Activated naive CD8-positive, alpha-beta T cell treated with anti-CD3 and anti-CD28 coated beads, Interleukin-2, amount 50 U/mL, for 24 hours (primary cell): ENCODE data around the gene GSE1.

Experiments
- ATAC-seq: fragments of 150-1000 bp; cut with Tn5 transposase; one replicate; pipeline ENCODE4 v1.10.0; 2021
- DNase-seq: peaks from one replicate; pipeline ENCODE4 v3.0.0; 2021
- H3K27ac Mint-ChIP-seq: one replicate; pipeline ENCODE4 v1.8.0; 2021; ENCODE audit warnings: mild to moderate bottlenecking, mixed read lengths
- H3K27me3 Mint-ChIP-seq: one replicate; pipeline ENCODE4 v1.8.0; 2021; ENCODE audit warnings: mixed read lengths
- H3K36me3 Mint-ChIP-seq: one replicate; pipeline ENCODE4 v1.8.0; 2021; ENCODE audit warnings: low read depth, mixed read lengths
- H3K4me1 Mint-ChIP-seq: one replicate; pipeline ENCODE4 v1.8.0; 2021; ENCODE audit warnings: mixed read lengths
- H3K4me3 Mint-ChIP-seq: one replicate; pipeline ENCODE4 v1.8.0; 2021; ENCODE audit warnings: mild to moderate bottlenecking, moderate library complexity, mixed read lengths
- H3K9me3 Mint-ChIP-seq: one replicate; pipeline ENCODE4 v1.8.0; 2021; ENCODE audit warnings: mixed read lengths

GSE1 gene

DNA sequence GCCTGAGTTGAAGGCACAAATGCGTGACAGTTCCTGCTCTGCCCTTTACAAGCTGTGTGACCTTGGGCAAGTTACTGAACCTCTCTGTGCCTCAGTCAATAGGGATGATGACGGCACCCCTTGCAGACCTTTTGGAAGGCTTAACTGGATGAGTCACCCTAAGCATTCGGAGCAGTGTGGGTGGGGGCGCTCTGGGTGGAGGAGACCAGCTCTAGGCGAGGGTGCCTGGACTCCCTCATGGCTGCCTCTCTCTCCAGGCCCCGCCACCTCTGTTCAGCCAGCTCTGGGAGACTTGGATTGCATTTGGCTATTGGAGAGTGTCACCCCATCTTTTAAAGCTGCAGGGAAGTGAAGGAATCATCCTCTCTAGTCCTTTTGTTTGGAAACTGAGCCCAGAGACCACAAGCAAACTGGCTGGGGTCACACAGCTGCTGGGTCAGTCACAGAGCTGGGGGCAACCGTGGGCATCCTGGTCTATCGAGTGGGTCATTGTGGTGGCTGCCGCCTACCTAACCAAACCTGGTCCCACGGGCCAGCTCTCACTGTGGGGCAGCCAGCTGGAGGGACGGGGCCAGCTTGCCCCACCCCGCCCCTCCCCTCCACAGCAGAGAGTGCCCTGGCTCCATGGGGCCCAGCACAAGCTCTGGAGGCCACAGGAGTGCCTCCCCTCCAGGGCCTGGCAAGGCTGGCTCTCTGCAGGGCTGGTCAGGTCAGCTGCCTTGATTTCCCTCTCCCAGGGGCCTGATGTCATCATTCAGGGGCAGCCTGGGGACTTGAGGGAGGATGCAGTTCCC is 20.2 kb upstream of the GSE1 start:
- Mint-ChIP-seq H3K4me3 (no peak overlapping the region), H3K9me3 (no peaks in the 10 kb centered on the region)
- peak; percentile 74 for ATAC-seq

DNA sequence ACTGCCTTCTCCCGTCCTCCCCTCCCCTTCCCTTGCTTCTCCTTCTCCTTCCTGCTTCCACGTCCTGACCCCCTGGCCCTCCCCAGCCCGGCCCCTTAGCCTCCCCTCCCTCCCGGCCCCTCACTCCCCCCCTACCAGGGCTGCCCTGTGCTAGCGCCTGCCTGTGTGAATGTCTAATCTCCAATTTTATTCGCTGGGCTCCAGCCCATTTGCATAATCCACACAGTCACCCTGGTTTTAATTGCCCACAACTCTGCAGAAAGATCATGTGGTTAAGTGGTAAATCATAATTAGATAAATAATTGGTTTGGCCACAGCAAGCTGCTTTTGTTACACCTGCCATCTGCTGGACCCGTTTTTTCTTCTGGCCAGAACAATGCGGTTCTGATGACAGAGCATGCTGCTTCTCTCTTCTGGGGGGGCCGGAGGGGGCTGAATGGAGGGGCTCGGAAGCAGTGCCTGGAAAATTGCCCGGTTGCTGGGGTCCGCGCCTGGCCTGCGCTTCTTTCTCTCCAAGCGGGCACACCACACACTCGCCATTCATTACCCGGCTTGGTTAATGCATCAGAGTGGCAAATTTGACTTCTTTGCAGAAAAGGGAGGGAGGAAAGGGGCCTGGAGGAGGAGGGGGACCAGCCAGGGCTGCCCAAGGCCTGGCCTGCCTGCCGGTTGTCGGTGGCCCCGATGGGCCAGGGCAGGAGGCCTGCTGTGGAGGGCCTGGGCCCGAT is 19.5 kb upstream of the GSE1 start:
- Mint-ChIP-seq H3K27me3 (no peaks in the 10 kb centered on the region), H3K9me3 (no peaks in the 10 kb centered on the region), H3K4me1 (peaks cover 15% of the 10 kb centered on the region), H3K36me3 (peaks cover 2% of the 10 kb centered on the region), H3K27ac (no peak overlapping the region), H3K4me3 (no peak overlapping the region)
- no peak for ATAC-seq
- DNase-seq = no peak

More for the DNA sequence above, 20.2 kb upstream of the GSE1 start:
- no peak for DNase-seq
- Mint-ChIP-seq H3K4me1 (peaks cover 15% of the 10 kb centered on the region), H3K27ac (no peak overlapping the region), H3K27me3 (no peaks in the 10 kb centered on the region), H3K36me3 (peaks cover 2% of the 10 kb centered on the region)

DNA sequence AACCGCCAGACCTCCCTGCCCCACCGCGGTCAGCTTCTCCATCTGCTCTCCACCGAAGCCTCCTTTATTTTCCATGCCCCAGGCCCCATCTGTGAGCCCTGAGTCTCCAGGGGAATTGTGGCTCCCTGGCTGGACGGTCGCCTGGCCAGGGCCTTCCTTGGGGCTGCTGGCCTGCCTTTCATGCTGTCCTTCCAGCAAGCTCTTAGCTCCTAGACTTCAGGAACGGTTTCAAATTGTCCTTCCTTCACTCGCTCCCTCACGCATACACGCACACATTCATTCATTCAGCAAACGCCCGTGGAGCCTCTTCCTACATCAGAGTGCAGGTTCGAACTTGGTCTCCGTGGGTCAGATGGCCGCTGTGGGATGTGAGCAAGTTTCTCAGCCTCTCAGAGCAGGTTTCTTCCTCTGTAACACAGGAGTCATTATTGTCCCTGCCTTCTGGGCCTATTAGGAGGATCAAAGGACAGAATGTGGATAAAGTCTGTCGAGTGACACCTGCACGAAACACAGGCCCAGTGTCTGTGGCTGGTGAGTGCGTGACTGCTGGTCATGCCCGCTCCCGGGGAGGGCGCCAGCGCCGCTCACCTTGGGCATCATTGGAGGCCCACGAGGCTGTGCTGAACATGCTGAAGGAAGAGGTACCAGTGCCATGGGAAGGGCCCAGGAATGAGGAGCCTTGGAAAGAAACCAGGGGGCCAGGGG is 18.7 kb upstream of the GSE1 start:
- H3K36me3 Mint-ChIP-seq = peaks cover 2% of the 10 kb centered on the region
- H3K27ac Mint-ChIP-seq = no peak overlapping the region
- no peak overlapping the region for H3K4me3 Mint-ChIP-seq
- no peak for ATAC-seq
- no peak for DNase-seq
- H3K4me1 Mint-ChIP-seq = peaks cover 15% of the 10 kb centered on the region
- no peaks in the 10 kb centered on the region for H3K27me3 Mint-ChIP-seq
- no peaks in the 10 kb centered on the region for H3K9me3 Mint-ChIP-seq

DNA sequence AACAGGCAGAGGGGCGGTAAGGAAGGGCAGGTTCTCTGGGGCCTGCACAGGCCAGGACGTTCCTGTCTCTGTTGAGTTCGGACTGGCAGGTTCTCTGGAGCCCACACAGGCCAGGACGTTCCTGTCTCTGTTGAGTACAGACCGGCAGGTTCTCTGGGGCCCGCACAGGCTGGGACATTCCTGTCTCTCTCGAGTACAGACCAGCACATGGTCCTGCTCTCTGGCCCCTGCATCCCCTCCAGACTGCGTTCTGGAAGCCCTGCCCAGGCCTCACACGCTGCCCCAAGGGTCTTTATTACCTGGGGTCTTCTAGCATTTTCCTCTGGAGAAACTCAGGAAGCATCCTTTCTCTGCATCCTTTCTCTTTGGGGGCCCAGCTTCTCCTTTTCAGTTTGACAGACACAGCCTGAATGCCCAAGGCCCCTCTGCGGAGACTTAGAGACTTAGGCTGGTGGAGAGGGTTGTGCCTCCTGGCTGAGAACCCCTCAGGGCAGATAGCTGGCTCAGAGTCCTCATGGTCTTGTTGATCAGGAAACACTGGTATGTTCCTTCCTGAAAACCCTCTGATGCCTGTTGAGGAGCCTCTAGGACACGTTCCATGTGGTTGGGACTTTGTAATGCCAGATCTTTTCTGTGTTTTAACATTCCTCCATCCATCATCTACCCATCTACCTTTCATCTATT is 18.0 kb upstream of the GSE1 start:
- H3K27me3 Mint-ChIP-seq = no peaks in the 10 kb centered on the region

DNA sequence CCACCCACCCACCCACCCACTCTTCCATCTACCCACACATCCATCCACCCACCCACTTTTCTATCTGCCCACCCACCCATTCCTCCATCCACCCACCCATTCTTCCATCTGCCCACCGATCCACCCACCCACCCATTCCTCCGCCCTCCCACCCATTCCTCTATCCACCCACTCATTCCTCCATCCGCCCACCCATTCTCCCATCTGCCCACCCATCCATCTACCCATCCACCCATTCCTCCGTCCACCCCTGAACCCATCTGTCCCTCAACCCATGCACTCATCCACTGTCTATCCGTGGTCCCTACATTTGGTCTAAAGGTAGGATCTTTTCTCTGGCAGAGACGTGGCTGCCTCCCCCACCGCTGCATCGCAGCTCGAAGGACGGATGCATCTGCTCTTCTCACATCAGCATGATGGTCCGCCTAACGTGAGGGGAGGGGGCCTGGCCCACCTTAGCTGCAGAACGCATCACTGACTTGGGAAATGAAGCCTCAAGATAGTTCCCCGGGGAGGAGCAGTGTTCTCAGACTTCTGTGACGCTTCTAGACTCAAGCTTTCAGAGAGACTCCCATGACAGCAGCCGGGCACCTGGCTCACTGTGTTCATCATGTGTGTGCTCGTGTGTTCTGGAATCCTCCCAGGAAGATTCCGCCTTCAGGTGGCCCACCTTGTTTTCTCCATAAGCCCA is 17.2 kb upstream of the GSE1 start:
- H3K4me1 Mint-ChIP-seq = peaks cover 15% of the 10 kb centered on the region
- H3K36me3 Mint-ChIP-seq = peaks cover 2% of the 10 kb centered on the region
- H3K27me3 Mint-ChIP-seq = no peaks in the 10 kb centered on the region
- H3K4me3 Mint-ChIP-seq = no peak overlapping the region
- H3K9me3 Mint-ChIP-seq = no peaks in the 10 kb centered on the region
- ATAC-seq (no peak), DNase-seq (no peak)
- no peak overlapping the region for H3K27ac Mint-ChIP-seq

More for the DNA sequence above, 18.0 kb upstream of the GSE1 start:
- DNase-seq (no peak), ATAC-seq (no peak)
- Mint-ChIP-seq H3K4me1 (peaks cover 15% of the 10 kb centered on the region), H3K4me3 (no peak overlapping the region), H3K27ac (no peak overlapping the region), H3K9me3 (no peaks in the 10 kb centered on the region), H3K36me3 (peaks cover 2% of the 10 kb centered on the region)

DNA sequence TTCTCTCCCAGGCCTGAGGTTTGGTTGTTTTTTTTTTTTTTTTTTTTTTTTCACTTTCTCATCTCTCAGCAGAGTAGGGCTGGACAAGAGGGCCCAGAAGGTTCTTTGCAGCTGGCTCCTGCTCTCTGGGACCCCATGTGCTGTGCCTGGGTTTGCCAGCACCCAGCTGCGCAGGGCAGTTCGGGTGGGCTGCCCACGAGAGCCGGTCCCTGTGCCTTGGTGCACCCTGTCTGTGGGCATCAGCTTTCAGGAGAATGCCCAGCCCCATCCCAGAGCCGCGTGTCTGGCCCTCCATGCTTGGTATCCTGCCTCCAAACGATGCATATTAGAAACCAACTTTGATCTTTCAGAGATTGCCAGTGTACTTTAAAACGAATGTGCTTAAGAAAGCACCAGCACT is 15.0 kb upstream of the GSE1 start:
- no peak overlapping the region for H3K27ac Mint-ChIP-seq
- peaks cover 9% of the 10 kb centered on the region for H3K4me1 Mint-ChIP-seq
- no peaks in the 10 kb centered on the region for H3K27me3 Mint-ChIP-seq

DNA sequence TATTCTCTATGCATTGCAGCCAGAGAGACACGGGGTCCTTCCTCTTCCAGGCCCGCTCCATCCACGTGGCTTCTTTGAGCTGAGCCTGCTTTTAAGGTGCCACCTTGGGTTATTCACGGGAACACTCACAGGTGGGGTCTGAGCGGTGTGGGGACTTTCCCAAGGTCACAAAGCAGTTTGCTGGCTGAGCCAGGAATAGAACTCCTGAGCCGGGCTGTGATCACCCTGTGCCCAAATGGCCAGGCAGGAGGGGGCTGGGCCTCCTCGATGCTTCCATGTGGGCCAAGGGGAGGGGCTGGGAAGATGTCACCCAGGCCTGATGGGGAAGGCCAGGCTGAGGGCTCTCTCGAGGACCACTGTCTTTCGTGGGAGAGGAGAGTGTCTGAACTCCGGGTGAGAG is 13.0 kb upstream of the GSE1 start:
- Mint-ChIP-seq H3K27ac (no peak overlapping the region), H3K27me3 (no peaks in the 10 kb centered on the region), H3K36me3 (no peaks in the 10 kb centered on the region), H3K9me3 (no peaks in the 10 kb centered on the region), H3K4me3 (no peak overlapping the region), H3K4me1 (peaks cover 6% of the 10 kb centered on the region)
- no peak for DNase-seq
- no peak for ATAC-seq

More for the DNA sequence above, 15.0 kb upstream of the GSE1 start:
- Mint-ChIP-seq H3K36me3 (no peaks in the 10 kb centered on the region), H3K9me3 (no peaks in the 10 kb centered on the region), H3K4me3 (no peak overlapping the region)
- no peak for DNase-seq
- ATAC-seq = no peak

DNA sequence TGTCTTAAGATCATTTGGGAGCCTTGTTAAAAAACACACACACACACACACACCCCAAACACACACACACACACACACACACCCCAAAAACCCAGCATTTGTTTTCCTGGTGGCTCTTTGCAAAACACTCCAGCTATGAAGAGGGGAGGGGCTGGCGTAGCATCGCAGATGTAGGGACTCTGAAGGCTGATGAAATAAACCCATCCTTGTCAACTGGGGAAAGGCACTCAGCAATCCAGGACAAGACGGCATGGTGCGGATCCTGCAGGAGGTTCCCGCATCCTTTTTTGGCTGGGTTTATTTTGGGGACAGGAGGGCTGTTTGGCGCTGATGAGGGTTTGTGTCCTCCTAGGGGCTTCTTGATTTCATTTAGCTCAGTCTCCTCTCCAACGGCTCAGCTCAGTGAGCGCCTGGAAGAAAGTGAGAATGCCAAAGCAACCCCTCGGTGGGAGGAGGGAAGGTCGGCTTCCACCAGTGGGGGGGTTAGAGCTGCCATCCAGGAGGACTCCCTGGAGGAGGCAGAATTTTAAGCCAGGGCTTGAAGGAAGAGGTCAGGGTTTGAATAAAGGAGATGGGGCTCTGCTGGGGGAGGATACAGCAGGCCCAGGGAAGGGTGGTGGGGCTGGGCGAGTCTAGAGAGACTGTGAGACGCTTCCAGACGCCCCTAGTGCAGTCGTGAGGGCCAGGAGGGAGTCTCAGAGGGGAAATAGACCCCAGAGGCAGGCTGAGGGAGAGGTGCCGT is 12.4 kb upstream of the GSE1 start:
- no peak for ATAC-seq

DNA sequence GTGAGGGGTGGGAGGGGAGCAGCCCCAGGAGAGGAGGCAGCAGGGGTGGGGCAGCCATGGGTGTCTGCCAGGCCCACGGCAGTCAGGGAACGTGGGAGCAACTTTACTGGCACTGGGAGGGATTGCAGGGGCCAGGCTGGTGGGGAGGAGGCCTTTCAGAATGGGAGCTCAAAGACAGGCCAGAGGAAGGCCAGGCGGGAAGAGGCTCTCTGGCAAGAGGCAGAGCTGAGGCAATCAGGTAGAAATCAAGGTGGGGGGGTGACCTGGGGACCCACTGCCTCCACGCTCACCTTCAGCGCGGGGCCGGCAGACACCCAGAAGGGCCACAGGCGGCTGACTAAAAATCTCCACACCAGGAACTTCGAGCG is 11.9 kb upstream of the GSE1 start:
- H3K27me3 Mint-ChIP-seq = no peaks in the 10 kb centered on the region
- H3K9me3 Mint-ChIP-seq = no peaks in the 10 kb centered on the region
- no peak overlapping the region for H3K27ac Mint-ChIP-seq
- peaks cover 16% of the 10 kb centered on the region for H3K4me1 Mint-ChIP-seq
- H3K4me3 Mint-ChIP-seq = no peak overlapping the region
- DNase-seq (no peak), ATAC-seq (no peak)
- no peaks in the 10 kb centered on the region for H3K36me3 Mint-ChIP-seq

More for the DNA sequence above, 12.4 kb upstream of the GSE1 start:
- no peaks in the 10 kb centered on the region for H3K9me3 Mint-ChIP-seq
- peaks cover 10% of the 10 kb centered on the region for H3K4me1 Mint-ChIP-seq
- DNase-seq = no peak
- no peak overlapping the region for H3K4me3 Mint-ChIP-seq
- H3K27me3 Mint-ChIP-seq = no peaks in the 10 kb centered on the region
- no peaks in the 10 kb centered on the region for H3K36me3 Mint-ChIP-seq
- no peak overlapping the region for H3K27ac Mint-ChIP-seq

DNA sequence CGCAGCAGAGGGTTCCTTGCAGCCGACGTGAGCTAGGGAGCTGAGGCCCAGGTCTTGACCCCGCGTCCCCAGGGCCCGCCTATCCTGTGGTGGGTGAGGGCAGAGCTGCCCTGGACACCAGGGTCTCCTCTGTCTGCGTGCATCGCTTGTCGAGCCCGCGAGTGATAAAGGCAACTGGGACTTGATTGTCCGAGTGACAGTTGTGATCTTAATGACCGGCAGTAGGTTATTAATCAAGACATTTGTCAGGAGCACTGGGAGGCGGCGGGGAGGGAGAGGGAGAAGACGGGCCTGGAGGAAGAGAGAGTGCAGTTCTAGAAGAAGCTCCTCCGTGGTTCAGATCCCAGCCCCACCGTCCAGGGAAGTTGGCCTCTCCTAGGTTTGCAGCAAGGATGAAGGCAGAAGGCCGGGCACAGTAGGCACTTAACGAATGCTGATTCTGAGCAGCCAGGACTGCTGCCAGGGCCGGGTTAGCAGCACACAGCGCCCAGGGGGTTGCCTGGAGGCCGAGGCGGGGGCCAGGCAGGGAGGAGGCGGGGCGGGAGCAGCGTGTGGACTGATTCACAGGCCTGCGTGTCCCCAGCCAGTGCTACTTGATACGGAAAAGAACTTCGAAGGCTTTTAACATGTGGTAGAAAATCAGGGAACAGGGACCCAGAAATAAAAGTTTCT is 11.3 kb upstream of the GSE1 start:
- Mint-ChIP-seq H3K9me3 (no peaks in the 10 kb centered on the region), H3K4me3 (no peak overlapping the region), H3K27ac (no peak overlapping the region), H3K4me1 (peaks cover 16% of the 10 kb centered on the region), H3K36me3 (no peaks in the 10 kb centered on the region), H3K27me3 (no peaks in the 10 kb centered on the region)
- no peak for DNase-seq
- no peak for ATAC-seq

DNA sequence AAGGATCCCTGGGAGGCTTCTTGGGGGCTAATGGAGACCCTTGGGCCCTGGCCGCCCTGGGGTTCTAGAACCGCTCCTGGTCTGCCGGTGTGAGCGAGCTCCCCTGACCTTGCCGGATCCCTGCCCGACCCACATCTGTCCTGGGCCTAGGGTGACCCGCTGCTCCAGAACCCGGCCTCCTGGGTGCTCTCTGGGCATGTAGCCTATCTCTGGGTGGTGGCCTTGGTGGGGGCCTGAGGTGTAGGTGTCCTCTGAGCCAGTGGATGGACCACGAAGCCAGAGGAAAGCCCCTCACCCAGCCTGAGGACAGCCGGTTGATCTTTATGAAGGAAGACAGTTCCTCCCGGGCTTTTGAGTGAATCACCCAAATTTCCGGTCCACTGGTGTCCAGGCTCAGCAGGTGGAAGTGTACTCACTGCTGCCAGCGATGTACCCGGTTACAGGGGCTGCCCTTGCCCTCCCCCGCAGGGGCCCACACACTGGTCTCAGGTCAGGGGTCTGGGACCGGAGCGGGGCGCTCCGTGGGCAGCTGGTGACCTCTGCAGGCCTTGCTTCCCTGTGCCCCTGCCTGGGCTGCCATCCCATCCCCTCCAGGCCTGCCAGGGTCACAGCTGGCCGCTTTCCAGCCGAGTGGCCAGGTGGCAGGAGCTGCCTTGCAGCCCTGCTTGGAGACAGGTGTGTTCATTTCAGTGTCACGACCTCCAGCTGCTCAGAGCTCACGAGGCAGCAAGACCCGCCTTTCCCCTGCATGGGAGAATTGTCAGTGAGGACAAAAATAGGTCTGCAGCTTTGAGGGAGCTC is 10.5 kb upstream of the GSE1 start:
- Mint-ChIP-seq H3K4me1 (peaks cover 19% of the 10 kb centered on the region), H3K36me3 (no peaks in the 10 kb centered on the region)

DNA sequence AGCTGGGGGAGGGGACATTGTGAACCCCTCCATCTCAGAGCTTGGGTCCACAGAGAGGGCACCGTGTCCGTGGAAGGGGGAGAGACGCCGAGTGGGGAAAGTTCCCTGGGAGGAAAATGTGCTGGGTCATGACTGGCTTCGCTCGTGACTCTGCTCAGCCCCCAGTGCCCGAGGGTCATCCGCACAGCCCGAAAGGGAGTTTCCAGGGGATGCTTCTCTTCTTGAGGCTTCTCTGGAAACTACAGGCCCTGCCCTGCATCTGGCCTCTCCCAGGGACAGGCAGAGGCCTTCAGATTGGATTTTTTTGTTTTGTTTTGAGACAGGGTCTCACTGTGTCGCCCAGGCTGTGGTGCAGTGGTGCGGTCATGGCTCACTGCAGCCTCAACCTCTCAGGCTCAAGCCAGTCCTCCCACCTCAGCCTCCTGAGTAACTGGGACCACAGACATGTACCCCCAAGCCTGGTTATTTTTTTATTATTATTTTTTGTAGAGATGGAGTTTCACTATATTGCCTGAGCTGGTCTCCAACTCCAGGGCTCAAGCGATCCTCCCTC is 9.8 kb upstream of the GSE1 start:
- no peak overlapping the region for H3K27ac Mint-ChIP-seq
- no peaks in the 10 kb centered on the region for H3K36me3 Mint-ChIP-seq
- ATAC-seq = no peak

More for the DNA sequence above, 10.5 kb upstream of the GSE1 start:
- no peak for DNase-seq
- Mint-ChIP-seq H3K4me3 (no peak overlapping the region), H3K27ac (no peak overlapping the region), H3K27me3 (no peaks in the 10 kb centered on the region), H3K9me3 (no peaks in the 10 kb centered on the region)
- ATAC-seq = no peak

More for the DNA sequence above, 9.8 kb upstream of the GSE1 start:
- Mint-ChIP-seq H3K9me3 (no peaks in the 10 kb centered on the region), H3K4me1 (peaks cover 20% of the 10 kb centered on the region), H3K27me3 (no peaks in the 10 kb centered on the region), H3K4me3 (no peak overlapping the region)
- DNase-seq = no peak
